Measurements from ENCODE around the gene ATG14.

DNA sequence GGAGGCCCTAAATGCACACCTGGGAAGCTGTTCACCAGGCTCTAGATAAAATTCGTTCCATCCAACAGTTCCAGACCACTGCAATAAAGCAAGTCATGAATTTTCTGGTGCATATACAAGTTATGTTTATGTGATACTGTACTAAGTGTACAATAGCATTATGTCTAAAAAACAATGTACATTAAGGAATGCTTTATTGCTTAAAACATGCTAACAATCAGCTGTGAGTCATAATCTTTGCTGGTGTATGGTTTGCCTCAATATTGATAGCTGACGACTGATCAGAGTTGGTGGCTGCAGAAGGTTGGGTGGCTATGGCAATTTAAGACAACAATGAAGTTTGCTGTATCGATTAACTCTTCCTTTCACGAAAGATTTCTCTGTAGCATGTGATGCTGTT, 52.3 kb downstream of the ATG14 start:
- TF ChIP-seq, protein P1, sequence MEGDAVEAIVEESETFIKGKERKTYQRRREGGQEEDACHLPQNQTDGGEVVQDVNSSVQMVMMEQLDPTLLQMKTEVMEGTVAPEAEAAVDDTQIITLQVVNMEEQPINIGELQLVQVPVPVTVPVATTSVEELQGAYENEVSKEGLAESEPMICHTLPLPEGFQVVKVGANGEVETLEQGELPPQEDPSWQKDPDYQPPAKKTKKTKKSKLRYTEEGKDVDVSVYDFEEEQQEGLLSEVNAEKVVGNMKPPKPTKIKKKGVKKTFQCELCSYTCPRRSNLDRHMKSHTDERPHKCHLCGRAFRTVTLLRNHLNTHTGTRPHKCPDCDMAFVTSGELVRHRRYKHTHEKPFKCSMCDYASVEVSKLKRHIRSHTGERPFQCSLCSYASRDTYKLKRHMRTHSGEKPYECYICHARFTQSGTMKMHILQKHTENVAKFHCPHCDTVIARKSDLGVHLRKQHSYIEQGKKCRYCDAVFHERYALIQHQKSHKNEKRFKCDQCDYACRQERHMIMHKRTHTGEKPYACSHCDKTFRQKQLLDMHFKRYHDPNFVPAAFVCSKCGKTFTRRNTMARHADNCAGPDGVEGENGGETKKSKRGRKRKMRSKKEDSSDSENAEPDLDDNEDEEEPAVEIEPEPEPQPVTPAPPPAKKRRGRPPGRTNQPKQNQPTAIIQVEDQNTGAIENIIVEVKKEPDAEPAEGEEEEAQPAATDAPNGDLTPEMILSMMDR (IDR thresholded peaks at IDR 0.05): no peak
- no peak for TF ChIP-seq POLR2A (IDR thresholded peaks at IDR 0.05)

Measured in transverse colon (tissue), 3 donors.